Chondrocyte (in vitro differentiated cells): ENCODE measurements around the gene SLIT1. TPM values are rescaled to one million over a fixed set of nuclear protein-coding genes. Genes with fewer than 3 reads are reported as not detected.

Source experiments
- DNase-seq: peaks from one replicate; pipeline ENCODE4 v3.0.0; 2021; ENCODE audit warnings: mixed read lengths, low spot score
- H3K27ac Mint-ChIP-seq: one replicate; pipeline ENCODE4 v1.8.0; 2021; ENCODE audit warnings: mild to moderate bottlenecking, moderate library complexity, mixed read lengths; ENCODE audit not compliant: unreplicated experiment
- H3K27me3 Mint-ChIP-seq: 2 replicates; pipeline ENCODE4 v1.8.0; 2021; ENCODE audit warnings: low read depth, mixed read lengths
- H3K36me3 Mint-ChIP-seq: 2 replicates; pipeline ENCODE4 v1.8.0; 2021; ENCODE audit warnings: low read depth, mixed read lengths
- H3K4me1 Mint-ChIP-seq: 2 replicates; pipeline ENCODE4 v1.8.0; 2021; ENCODE audit warnings: low read depth, mild to moderate bottlenecking, mixed read lengths
- H3K4me3 Mint-ChIP-seq: one replicate; pipeline ENCODE4 v1.8.0; 2021; ENCODE audit warnings: mild to moderate bottlenecking, moderate library complexity, mixed read lengths; ENCODE audit not compliant: unreplicated experiment
- H3K9me3 Mint-ChIP-seq: 2 replicates; pipeline ENCODE4 v1.8.0; 2021; ENCODE audit warnings: low read depth, mixed read lengths
- CTCF ChIP-seq: fragments of 200-600 bp; sonication (generic); IDR thresholded peaks from 2 replicates; pipeline ENCODE4 v1.5.0; 2021; ENCODE audit warnings: antibody characterized with exemption, mild to moderate bottlenecking, moderate library complexity
- total RNA-seq: library from RNA; stranded (reverse); gene quantifications from 3 replicates; pipeline ENCODE4 v1.2.1, GENCODE V29; 2021

Gene SLIT1
- total RNA-seq, 1 donor from 2014 or later: not detected

- no peaks in the 10 kb centered on the region for H3K4me1 Mint-ChIP-seq
- TF ChIP-seq CTCF: no peak
- no peak overlapping the region for H3K4me3 Mint-ChIP-seq
- H3K27ac Mint-ChIP-seq: no peak overlapping the region
- H3K36me3 Mint-ChIP-seq: peaks cover 5% of the 10 kb centered on the region
- DNase-seq: no peak
- peaks cover 21% of the 10 kb centered on the region for H3K9me3 Mint-ChIP-seq
- H3K27me3 Mint-ChIP-seq: peaks cover 2% of the 10 kb centered on the region
Measured at GRCh38 chr10:97006364-97006763, 179.4 kb downstream of the SLIT1 start.

GRCh38 chr10:97005349-97005748 lies 180.4 kb downstream of the SLIT1 start:
- no peak overlapping the region for H3K27ac Mint-ChIP-seq
- H3K4me3 Mint-ChIP-seq: no peak overlapping the region
- no peak for TF ChIP-seq CTCF
- H3K4me1 Mint-ChIP-seq: no peaks in the 10 kb centered on the region
- peaks cover 5% of the 10 kb centered on the region for H3K36me3 Mint-ChIP-seq
- H3K27me3 Mint-ChIP-seq: peaks cover 2% of the 10 kb centered on the region
- peaks cover 21% of the 10 kb centered on the region for H3K9me3 Mint-ChIP-seq
- DNase-seq: no peak

- TF ChIP-seq CTCF: no peak
- Mint-ChIP-seq H3K4me1 (no peaks in the 10 kb centered on the region), H3K9me3 (peaks cover 18% of the 10 kb centered on the region), H3K27me3 (peaks cover 2% of the 10 kb centered on the region), H3K4me3 (no peak overlapping the region), H3K27ac (no peak overlapping the region), H3K36me3 (peaks cover 5% of the 10 kb centered on the region)
- DNase-seq: no peak
Measured at GRCh38 chr10:97004591-97004990, 181.2 kb downstream of the SLIT1 start.

GRCh38 chr10:97003804-97004201 lies 182.0 kb downstream of the SLIT1 start:
- peaks cover 2% of the 10 kb centered on the region for H3K27me3 Mint-ChIP-seq
- no peak for TF ChIP-seq CTCF
- no peaks in the 10 kb centered on the region for H3K4me1 Mint-ChIP-seq
- DNase-seq: no peak
- peaks cover 5% of the 10 kb centered on the region for H3K36me3 Mint-ChIP-seq
- H3K27ac Mint-ChIP-seq: no peak overlapping the region
- no peak overlapping the region for H3K4me3 Mint-ChIP-seq
- H3K9me3 Mint-ChIP-seq: peaks cover 18% of the 10 kb centered on the region

GRCh38 chr10:97003151-97003803 lies 182.5 kb downstream of the SLIT1 start:
- no peak for TF ChIP-seq CTCF
- Mint-ChIP-seq H3K9me3 (peaks cover 18% of the 10 kb centered on the region), H3K4me3 (no peak overlapping the region), H3K36me3 (peaks cover 5% of the 10 kb centered on the region), H3K27me3 (peaks cover 2% of the 10 kb centered on the region), H3K4me1 (peaks cover 4% of the 10 kb centered on the region), H3K27ac (no peak overlapping the region)
- DNase-seq: no peak
